GM21447 (cell line): ENCODE data around the gene DERL3.

ENCODE experiments used
- ATAC-seq: cut with Tn5 transposase; IDR thresholded peaks from one replicate; pipeline ENCODE4 v1.9.1; 2021; ENCODE audit not compliant: unreplicated experiment

DERL3 gene

DNA sequence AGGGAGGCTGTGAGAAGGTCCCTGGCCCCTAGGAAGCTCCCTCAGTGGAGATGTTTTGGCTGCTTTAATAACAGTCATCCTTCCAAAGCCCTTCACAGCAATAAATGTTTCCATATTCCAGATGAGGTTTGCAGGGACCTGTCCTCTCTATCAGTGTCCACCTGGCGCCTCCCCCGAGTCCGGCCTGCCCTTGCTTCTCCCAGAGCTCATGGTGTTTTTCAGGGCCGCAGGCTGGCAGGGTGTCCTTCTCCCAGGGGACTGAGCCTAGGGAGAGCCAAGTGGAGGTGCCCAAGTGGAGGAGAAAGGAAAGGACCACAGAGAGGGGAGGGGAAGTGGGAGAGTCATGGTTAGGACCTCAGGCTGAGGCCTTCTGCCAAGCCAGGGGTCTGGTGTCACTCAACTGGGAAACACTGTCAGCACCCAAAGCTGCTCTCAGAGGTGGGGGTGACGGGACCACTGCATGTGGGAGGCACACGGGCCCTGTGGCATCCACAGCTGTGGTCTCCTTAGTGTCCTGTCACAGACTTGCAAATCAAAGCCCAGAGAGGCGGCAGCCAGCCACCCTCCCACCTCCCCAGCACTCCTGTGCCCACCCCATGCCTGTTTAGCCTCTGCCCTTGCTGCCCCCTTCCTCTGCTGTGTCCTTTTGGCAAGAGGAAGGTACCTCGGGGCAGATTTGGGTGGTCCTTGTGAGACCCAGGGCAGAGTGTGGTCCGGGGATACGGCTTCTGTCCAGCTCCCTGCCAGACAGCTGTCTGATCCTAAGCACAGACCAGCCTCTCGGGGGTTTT, 6.4 kb downstream of the DERL3 start:
- no peak for ATAC-seq

- ATAC-seq = no peak
These were observed 7.0 kb downstream of the DERL3 start for GRCh38 chr22:23831781-23832180.

- ATAC-seq = no peak
These were observed 7.5 kb downstream of the DERL3 start for GRCh38 chr22:23831261-23831660.

GRCh38 chr22:23829845-23830372, 8.9 kb downstream of the DERL3 start:
- no peak for ATAC-seq

DNA sequence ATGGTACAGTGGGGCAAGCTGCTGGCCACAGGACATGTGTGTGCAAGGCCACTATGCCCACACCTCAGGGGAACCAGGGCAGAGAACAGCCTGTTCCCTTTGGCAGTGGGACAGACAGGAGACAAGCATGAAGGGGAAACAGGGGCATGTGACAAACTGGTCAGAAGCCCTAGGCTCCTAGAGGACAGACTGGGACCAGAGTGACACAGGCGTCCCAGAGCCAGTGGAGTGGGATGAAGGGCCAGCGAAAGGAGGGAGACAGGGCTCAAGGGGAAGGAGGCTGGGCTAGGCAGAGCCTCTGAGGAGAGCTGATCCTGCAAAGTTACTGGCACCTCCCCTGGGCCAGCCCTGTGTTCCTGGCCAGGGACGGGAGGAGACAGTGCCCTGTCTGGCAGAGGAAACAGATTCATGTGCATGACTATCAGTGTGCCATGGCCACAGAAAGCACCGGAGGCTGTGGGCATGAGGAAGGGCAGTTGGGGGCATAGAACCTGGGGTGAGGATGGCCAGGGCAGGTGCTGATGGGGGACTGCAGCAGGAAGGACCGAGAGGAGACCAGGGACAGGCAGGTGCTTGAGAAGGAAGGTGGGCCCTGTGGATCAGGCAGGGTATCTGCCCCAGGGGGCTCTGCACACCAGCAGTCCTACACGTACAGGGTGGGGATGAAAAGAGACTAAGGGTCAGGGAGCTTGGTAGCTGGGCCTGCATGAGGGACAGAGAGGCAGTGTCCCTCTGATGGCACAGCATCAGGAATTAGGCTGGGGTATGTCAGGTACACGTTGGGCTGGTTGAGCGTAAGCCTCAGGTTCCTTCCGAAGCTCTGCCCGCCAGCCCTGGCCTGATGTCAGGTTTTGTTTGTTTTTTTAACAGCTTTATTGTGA, 9.8 kb downstream of the DERL3 start:
- no peak for ATAC-seq

DNA sequence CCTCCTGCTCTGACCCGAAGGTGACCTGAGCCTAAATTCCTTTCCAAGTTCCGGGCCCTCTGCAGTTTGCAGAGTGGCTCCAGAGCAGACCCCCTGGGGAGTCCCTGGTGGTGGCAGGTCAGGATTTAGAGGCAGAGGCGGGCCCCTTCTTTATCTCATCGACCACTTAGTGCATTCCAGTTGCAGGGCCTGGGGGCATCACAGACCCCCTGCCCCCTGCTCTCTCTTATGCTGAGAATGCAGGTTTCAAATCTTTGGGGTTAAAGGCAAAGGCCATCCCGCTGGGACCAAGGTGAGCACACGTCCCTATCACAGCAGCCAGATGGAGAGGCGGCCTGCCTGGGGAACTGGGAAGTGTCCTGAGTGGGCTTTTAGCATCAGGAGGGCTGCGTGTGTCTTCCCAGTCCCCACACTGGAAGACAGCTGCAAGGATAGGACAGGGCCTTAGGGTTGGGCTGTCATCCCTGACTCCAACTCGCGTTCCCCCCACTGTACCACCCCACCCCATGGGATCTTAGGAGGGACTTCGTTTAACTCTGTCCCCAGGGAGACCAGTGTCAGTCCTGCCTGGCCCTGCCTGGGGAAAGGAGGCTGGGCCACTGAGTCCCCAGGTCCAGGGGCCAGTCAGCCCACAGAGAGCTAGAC, 11.3 kb downstream of the DERL3 start:
- no peak for ATAC-seq

GRCh38 chr22:23826510-23827350, 12.1 kb downstream of the DERL3 start:
- no peak for ATAC-seq

GRCh38 chr22:23825246-23825905, 13.4 kb downstream of the DERL3 start:
- no peak for ATAC-seq

DNA sequence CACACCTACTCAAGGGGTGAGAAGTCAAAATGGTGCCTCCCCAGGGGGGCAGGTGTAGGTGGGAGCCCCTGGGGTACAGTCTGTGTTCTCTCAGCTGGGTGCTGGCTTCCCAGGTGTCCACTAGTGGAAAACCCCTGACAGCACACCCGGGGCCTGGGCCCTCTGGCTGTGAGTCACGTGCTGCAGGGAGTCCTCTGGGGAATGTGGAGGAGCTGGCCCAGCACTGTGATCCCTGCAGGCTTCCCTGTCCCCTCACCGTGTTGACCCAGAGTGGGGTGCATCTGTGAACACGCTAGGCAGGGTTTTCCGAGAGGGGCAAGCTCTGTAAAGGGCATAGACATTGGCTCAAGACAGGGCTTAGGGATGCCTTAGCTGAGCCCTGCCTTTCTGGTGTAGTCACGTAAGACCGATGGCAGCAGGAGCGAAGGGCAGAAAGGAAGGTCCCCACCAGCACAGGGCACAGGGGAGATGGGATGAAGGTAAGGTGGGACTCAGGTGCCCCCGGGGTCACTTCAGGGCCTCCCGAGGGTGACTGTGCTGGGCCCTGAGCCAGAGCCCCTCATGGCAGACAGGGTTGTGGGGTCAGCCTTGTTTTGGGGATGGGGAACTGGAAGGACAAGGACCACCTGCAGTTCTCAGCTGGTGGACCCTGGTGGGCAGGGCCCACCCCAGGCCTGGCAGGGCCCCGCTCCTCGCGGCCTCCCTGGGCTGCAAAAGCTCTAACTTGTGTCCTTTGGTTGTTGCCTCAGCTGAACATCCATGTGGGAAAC, 14.1 kb downstream of the DERL3 start:
- ATAC-seq = no peak

- ATAC-seq = no peak
These were observed 15.4 kb downstream of the DERL3 start for GRCh38 chr22:23823331-23823791.

- no peak for ATAC-seq
These were observed 16.6 kb downstream of the DERL3 start for GRCh38 chr22:23822101-23822671.

DNA sequence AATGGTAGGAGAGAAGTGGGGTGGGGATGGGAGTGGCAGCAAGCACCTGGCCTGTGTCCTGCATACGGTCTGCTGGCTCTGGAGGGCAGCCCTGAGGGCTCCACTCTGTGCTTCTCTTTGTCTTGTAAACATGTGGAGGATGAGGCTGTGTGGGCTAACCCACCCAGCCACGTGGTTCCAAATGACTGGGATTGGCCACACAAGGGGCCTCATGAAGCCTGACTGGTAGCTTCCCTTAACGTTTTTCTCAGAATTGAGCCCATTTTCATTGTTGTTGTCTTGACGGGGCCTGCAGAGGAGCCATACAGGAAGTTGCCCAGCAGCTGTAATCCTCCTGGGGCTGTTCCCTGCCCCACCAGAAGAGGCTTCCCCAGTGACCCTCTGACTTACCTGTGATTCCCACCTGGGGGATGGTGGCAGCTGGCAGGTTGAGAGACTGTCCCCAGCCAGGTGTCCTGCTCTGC, 18.0 kb downstream of the DERL3 start:
- ATAC-seq = no peak

DNA sequence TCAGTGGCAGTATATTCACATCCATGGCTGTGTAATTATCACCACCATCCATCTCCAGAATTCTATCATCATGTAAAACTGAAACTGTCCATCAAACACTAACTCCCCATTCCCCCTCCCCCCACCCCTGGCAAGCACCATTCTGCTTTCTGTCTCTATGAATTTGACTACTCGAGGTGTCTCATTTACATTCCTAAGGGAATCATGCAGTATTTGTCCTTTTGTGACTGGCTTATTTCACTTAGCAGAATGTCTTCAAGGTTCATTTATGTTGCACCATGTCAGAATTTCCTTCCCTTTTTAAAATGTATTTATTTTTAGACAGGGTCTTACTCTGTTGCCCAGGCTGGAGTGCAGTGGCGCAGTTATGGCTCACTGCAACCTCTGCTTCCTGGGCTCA, 20.3 kb downstream of the DERL3 start:
- ATAC-seq = no peak

DNA sequence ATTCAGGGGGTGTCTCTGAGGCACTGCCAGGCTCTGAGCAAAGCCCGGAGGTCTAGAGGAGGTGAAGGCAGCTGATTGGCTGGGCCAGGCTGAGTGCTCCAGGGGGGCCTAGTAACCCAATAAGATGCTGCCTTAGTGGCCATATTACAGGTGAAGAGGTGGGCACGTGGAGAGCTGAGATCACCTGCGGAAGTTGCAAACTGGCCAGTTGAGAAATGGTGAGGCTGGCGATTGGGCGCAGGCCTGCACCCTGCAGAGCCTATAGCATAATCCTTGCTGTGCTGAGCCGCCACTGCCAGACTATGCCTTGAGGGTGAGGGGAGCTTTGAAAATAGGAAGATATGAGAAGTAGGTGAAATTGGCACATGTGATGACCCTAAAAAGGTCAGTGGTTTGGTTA, 21.7 kb downstream of the DERL3 start:
- ATAC-seq = no peak

GRCh38 chr22:23816156-23816976, 22.4 kb downstream of the DERL3 start:
- no peak for ATAC-seq

DNA sequence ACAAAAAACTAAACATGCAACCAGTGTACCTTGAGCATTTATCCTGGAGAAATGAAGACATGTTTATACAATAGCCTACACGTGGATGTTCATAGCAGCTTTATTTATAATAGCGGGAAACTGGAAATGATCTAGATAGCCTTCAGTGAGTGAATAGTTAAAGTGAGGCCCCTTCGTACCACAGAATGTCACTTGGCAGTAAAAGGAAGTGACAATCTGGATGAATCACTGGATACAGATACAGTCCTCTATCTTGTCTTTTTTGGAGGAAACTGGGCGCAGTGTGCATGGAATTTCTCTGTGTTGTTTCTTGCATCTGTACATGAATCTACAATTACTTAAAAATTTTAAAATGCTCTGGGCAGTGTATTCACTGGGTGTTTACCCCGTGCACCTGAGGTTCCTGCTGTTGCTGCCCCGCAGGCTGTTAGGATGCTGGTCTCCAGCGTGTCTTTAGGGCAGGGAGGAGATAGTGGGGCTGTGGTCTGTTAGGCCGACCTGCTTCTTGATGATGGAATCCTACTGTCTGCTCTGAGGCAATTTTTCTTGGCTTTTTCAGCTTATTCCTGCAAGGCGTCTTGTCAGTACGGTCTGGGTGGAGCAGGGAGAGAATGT, 23.2 kb downstream of the DERL3 start:
- no peak for ATAC-seq

GRCh38 chr22:23812378-23812777, 26.4 kb downstream of the DERL3 start:
- ATAC-seq = no peak
